Mucosa of descending colon (tissue), 3 donors: Measurements from ENCODE around the gene MTRF1L. TPM values are rescaled to one million over a fixed set of nuclear protein-coding genes. Genes with fewer than 3 reads are reported as not detected.

Experiments used
- ATAC-seq: fragments of 200-7000 bp; cut with Tn5 transposase; one replicate; pipeline ENCODE4 v1.9.1; 2020; ENCODE audit warnings: mild to moderate bottlenecking, moderate library complexity
- DNase-seq, 3 donors: peaks; one replicate each; pipeline ENCODE4 v3.0.0-alpha.2; 2020
- H3K36me3 ChIP-seq: fragments of 200-600 bp; one replicate; pipeline ENCODE4 v1.8.0; 2021; ENCODE audit warnings: low read depth, mild to moderate bottlenecking
- H3K4me1 ChIP-seq: fragments of 200-600 bp; one replicate; pipeline ENCODE4 v1.8.0; 2021; ENCODE audit warnings: low read depth, mild to moderate bottlenecking
- H3K4me3 ChIP-seq: fragments of 200-600 bp; one replicate; pipeline ENCODE4 v1.8.0; 2021; ENCODE audit warnings: mild to moderate bottlenecking
- H3K9me3 ChIP-seq: fragments of 200-600 bp; one replicate; pipeline ENCODE4 v1.8.0; 2021; ENCODE audit warnings: mild to moderate bottlenecking
- CTCF ChIP-seq: fragments of 200-600 bp; IDR thresholded peaks from one replicate; pipeline ENCODE4 v1.8.0; 2022; ENCODE audit warnings: antibody characterized with exemption, mild to moderate bottlenecking
- intact Hi-C, 2 donors: fragments of 100-400 bp; cut with DNase I in 1 of 2; cut with micrococcal nuclease in 1 of 2; formaldehyde crosslinking; loops; one replicate each; pipeline versions ENCODE4 v1.11.0 to v1.11.1; 2022; cut with DNase I, micrococcal nuclease
- long read RNA-seq, 2 donors: library from polyadenylated mRNA; unstranded; transcript quantifications; one replicate each; pipeline ENCODE4 v2.0.0, GENCODE V29; 2019 to 2021
- total RNA-seq, 3 donors: library from RNA; stranded (reverse); fragmentation: NEBNext Ultra II Directional in 2 of 3; extraction: Animal tissue kit (Norgen Biotek cat#: 25700) in 2 of 3; gene quantifications; one replicate each; pipeline versions ENCODE4 v1.2.1 to v1.2.4, GENCODE V29; 2021 to 2023
- donor health status: DM: no; HTN: no; CAD: no; lungs with moderate emphysema.
- donor health status: DM: no; HTN: no; CAD: no.
- donor health status: DM: no; HTN: yes; CAD: no.

The MTRF1L gene
- 10 to 100 TPM; 21.8 to 30.7 (median 22.2) TPM for total RNA-seq
- long read RNA-seq, donor 1, transcript MTRF1L-202 (6 exons, 3,539 nt) = minor isoform, 7 of 42 reads
- long read RNA-seq, donor 1, transcript MTRF1L-211 (6 exons, 3,514 nt) = minor isoform, 6 of 42 reads
- long read RNA-seq, donor 1, transcript MTRF1L-208 (7 exons, 3,651 nt) = minor isoform, 10 of 42 reads
- long read RNA-seq, donor 1, transcript MTRF1L-203 (7 exons, 3,676 nt) = major isoform, 14 of 42 reads
- long read RNA-seq, donor 1, partial matches to known transcripts = 0 of 42 reads
- long read RNA-seq, donor 1, other reads (novel, unspliced or antisense) = 3 of 42 reads
- long read RNA-seq, donor 2, partial matches to known transcripts = 0 of 8 reads
- long read RNA-seq, donor 2, other reads (novel, unspliced or antisense) = 1 of 8 reads

DNA sequence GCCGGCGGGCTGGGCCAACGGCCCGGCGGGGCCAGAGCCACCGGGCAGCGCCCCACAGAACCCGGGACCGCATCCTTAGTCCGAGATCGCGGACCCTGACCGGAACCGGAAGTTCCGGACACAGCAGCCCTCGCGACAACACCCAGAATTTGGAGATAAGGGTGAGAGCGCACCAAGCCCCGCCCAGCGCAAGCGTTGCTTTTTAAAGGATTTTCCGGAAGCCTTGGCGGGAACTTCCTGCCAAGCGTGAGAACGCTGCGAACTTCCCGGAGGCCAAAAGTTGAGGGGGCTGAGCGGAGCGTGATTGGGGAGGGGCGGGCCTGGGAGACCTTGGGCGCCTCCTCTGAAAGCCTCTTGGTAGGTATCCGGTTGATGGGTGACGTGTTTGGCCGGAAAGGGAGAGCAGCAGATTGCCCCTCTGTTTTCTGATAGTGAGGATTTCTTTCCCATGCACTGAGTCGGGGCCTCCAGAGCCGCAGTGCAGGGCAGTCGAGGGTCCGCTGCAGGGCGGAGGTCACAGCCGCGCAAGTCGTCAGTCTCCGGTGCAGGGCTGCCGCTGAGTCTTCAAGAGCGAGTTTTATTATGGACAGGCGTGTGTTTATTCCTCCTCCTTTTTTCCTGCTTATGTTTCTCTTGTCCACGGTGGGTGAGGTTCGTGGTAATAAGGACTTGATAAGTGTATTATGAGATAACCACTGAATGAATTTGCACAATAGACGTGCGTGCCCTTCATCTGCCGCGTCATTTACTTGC is at the start of gene MTRF1L:
TSS of gene MTRF1L (minus strand) at position 97 of the 753 bp plus-strand sequence. CDS start at position 73, 24 bp downstream.
- Histone ChIP-seq H3K4me3 (peak within 1 kb of the TSS; percentile 69), H3K9me3 (no peaks in the 10 kb centered on the region), H3K36me3 (no peaks in the 10 kb centered on the region), H3K4me1 (peaks cover 23% of the 10 kb centered on the region)
- ATAC-seq = peak; percentile 99
- TF ChIP-seq CTCF = no peak
- intact Hi-C loops = no loop called here
- peak; percentile 94 to 96 (median 96) for DNase-seq

- TF ChIP-seq CTCF = no peak
- H3K36me3 ChIP-seq = no peaks in the 10 kb centered on the region
- DNase-seq (no peak), ATAC-seq (no peak)
- no peaks in the 10 kb centered on the region for H3K4me1 ChIP-seq
- no peak overlapping the region for H3K4me3 ChIP-seq
- intact Hi-C loops = no loop called here
- H3K9me3 ChIP-seq = no peaks in the 10 kb centered on the region
Measured at GRCh38 chr6:153051801-153052200, 49.3 kb upstream of the MTRF1L start.

GRCh38 chr6:153048631-153049030 is 46.1 kb upstream of the MTRF1L start:
- intact Hi-C loops = no loop called here
- TF ChIP-seq CTCF = no peak
- no peak for ATAC-seq
- H3K4me3 ChIP-seq = no peak overlapping the region
- no peak for DNase-seq
- no peaks in the 10 kb centered on the region for H3K4me1 ChIP-seq
- H3K9me3 ChIP-seq = no peaks in the 10 kb centered on the region
- no peaks in the 10 kb centered on the region for H3K36me3 ChIP-seq

DNA sequence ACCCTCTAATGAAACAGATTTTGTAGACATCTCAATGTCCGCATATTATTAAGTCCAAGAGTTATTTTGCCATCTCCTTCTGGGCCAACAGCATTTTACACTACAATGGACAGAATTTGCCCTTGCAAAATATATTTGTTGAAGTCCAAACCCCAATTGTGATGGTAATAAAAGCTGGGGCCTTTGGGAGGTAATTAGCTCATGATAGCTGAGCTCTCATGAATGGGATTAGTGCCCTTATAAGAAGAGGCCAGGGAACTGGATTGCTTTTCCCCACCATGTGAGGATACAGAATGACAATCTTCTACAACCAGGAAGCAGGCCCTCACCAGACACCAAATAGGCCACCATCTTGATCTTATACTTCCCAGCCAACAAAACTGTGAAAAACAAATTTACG is 44.9 kb upstream of the MTRF1L start:
- Histone ChIP-seq H3K4me1 (no peaks in the 10 kb centered on the region), H3K4me3 (no peak overlapping the region), H3K9me3 (no peaks in the 10 kb centered on the region), H3K36me3 (no peaks in the 10 kb centered on the region)
- no peak for TF ChIP-seq CTCF
- DNase-seq = no peak
- no peak for ATAC-seq
- intact Hi-C loops = no loop called here

DNA sequence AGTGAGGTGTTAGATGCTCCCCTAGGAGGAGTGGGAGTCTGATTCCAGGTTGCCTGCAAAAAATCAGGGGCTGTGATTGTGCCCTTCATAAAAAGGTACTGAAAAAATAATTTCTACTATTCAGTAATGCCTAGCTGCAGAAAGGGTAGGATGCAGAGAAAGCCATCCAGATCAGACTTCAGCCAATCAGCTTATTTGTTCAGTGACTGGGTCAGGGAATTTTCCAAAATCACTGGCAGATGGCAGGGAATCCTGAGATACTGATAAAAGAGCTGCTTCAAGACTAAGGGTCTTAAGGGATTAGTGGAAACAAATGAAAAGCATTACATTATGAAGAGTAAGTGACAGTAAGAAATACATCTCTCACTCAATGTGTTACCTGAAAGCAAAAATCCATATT is 42.8 kb upstream of the MTRF1L start:
- Histone ChIP-seq H3K9me3 (no peaks in the 10 kb centered on the region), H3K4me3 (no peak overlapping the region), H3K4me1 (no peaks in the 10 kb centered on the region), H3K36me3 (no peaks in the 10 kb centered on the region)
- ATAC-seq (no peak), DNase-seq (no peak)
- TF ChIP-seq CTCF = no peak
- intact Hi-C loops = no loop called here
